Right atrium auricular region (tissue), 2 donors: ENCODE results near the gene EVI5. TPM values are rescaled to one million over a fixed set of nuclear protein-coding genes. Genes with fewer than 3 reads are reported as not detected.
A peak's percentile ranks its signal among the peaks of the same experiment; 100 is the strongest.

Experiments used
- DNase-seq: peaks from one replicate; pipeline ENCODE4 v3.0.0-alpha.2; 2019; ENCODE audit warnings: low spot score
- H3K27ac ChIP-seq, 2 donors: fragments of 200-600 bp; sonication (generic); 1 replicate in 1 of 2; 2 replicates in 1 of 2; pipeline ENCODE4 v1.5.1; 2016 to 2019
- H3K27me3 ChIP-seq, 2 donors: fragments of 200-600 bp; sonication (generic); one replicate each; pipeline versions ENCODE4 v1.5.1 to v1.6.0; 2017 to 2019
- H3K36me3 ChIP-seq: fragments of 200-600 bp; sonication (generic); one replicate; pipeline ENCODE4 v1.5.1; 2016
- H3K4me1 ChIP-seq, 2 donors: fragments of 200-600 bp; sonication (generic); one replicate each; pipeline versions ENCODE4 v1.5.1 to v1.6.0; 2017 to 2019
- H3K4me3 ChIP-seq, 2 donors: fragments of 200-600 bp; sonication (generic); 1 replicate in 1 of 2; 2 replicates in 1 of 2; pipeline ENCODE4 v1.5.1; 2017 to 2019; ENCODE audit warnings: mild to moderate bottlenecking in 1 of 2, moderate library complexity in 1 of 2
- H3K9me3 ChIP-seq, 2 donors: fragments of 200-600 bp; sonication (generic); one replicate each; pipeline ENCODE4 v1.5.1; 2019
- total RNA-seq, 2 donors: library from RNA; depleted of rRNA; stranded (reverse); fragments of >200 nt; gene quantifications; one replicate each; pipeline ENCODE4 v1.1.0, GENCODE V29; 2016
- TF ChIP-seq, protein P1 (sequence below), 2 donors: fragments of 200-600 bp; sonication (generic); IDR thresholded peaks; one replicate each; pipeline ENCODE4 v1.5.1; 2019; ENCODE audit warnings: antibody characterized with exemption in 2 of 2

Gene EVI5
- total RNA-seq, 2 donors from 2014 or later = 26.4 to 41.9 TPM

DNA sequence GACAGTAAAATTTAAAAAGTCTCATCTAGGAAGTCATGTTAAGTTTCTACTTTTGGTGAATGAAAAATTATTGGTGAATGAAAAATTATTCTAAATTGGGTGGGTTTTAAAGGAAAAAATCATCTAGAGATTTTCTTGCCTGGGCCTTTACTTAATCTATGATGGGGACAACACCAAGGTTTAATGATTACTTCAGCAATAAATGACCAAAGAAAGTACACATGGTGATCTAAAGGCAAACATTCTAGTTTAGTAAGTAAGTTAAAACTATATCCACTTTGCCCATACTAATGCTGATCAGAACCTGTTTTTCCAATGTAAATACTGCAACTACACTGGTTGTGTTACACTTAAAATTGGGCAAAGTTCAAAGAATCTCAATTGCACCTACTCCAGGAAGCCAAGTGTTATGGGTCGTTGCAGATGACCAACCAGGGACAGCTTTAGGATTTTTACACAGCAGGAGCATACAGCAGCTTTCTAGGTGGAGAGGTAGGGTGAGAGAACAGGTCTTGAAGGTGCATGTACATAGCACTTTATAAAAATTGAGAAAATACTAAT is 32.3 kb upstream of the EVI5 start:
- DNase-seq = no peak

DNA sequence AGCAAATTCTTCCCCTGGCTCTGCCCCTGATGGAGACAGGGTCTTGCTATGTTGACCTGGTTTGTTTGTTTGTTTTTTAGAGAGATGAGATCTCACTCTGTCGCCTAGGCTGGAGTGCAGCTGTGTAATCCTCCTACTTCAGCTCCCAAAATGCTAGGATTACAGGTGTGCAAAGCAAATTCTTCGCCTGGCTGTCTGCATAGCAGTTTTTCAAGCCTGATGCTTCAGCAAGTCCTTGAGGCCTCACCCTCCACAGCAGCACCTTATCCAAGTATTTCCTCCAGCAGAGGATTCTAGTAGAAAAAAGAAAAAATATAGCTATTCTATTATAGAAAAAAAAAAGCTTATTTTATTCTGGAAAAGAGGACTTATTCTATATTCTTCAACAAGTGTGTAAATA is 31.8 kb upstream of the EVI5 start:
- Histone ChIP-seq H3K36me3 (no peaks in the 10 kb centered on the region), H3K4me3 (no peak overlapping the region)
- TF ChIP-seq, protein P1, sequence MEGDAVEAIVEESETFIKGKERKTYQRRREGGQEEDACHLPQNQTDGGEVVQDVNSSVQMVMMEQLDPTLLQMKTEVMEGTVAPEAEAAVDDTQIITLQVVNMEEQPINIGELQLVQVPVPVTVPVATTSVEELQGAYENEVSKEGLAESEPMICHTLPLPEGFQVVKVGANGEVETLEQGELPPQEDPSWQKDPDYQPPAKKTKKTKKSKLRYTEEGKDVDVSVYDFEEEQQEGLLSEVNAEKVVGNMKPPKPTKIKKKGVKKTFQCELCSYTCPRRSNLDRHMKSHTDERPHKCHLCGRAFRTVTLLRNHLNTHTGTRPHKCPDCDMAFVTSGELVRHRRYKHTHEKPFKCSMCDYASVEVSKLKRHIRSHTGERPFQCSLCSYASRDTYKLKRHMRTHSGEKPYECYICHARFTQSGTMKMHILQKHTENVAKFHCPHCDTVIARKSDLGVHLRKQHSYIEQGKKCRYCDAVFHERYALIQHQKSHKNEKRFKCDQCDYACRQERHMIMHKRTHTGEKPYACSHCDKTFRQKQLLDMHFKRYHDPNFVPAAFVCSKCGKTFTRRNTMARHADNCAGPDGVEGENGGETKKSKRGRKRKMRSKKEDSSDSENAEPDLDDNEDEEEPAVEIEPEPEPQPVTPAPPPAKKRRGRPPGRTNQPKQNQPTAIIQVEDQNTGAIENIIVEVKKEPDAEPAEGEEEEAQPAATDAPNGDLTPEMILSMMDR (IDR thresholded peaks at IDR 0.05) = no peak

More for the DNA sequence above, 32.3 kb upstream of the EVI5 start:
- Histone ChIP-seq H3K9me3 (no peaks in the 10 kb centered on the region), H3K4me3 (no peak overlapping the region), H3K27ac (no peak overlapping the region), H3K4me1 (no peaks in the 10 kb centered on the region), H3K36me3 (no peaks in the 10 kb centered on the region), H3K27me3 (no peaks in the 10 kb centered on the region)
- TF ChIP-seq, protein P1 (IDR thresholded peaks at IDR 0.05) = no peak

DNA sequence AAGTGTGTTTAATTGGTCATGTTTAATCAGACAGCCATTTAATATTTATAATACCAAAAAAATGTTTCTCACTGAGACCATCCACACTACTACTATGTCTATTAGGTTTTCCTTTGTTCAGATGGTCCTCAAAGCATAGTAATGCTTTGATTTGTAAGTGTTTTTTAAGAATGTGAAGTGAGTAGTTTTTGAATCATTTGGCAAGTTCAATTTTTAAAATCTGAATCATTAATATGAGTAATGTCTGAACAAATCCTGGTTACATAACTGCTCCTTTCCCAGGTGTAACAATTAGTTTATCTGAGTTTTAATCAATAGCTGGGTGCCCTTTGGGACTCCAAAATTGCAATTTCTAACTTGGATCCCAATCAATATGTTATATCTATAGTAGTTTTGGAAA is 23.5 kb upstream of the EVI5 start:
- Histone ChIP-seq H3K27ac (no peak overlapping the region), H3K36me3 (no peaks in the 10 kb centered on the region), H3K9me3 (no peaks in the 10 kb centered on the region), H3K27me3 (no peaks in the 10 kb centered on the region), H3K4me1 (peaks cover 0 to 16% of the 10 kb centered on the region in 2 donors), H3K4me3 (no peak overlapping the region)
- TF ChIP-seq, protein P1 (IDR thresholded peaks at IDR 0.05) = no peak
- no peak for DNase-seq

More for the DNA sequence above, 31.8 kb upstream of the EVI5 start:
- H3K4me1 ChIP-seq = no peaks in the 10 kb centered on the region
- H3K27ac ChIP-seq = no peak overlapping the region
- no peak for DNase-seq
- H3K9me3 ChIP-seq = no peaks in the 10 kb centered on the region
- no peaks in the 10 kb centered on the region for H3K27me3 ChIP-seq

DNA sequence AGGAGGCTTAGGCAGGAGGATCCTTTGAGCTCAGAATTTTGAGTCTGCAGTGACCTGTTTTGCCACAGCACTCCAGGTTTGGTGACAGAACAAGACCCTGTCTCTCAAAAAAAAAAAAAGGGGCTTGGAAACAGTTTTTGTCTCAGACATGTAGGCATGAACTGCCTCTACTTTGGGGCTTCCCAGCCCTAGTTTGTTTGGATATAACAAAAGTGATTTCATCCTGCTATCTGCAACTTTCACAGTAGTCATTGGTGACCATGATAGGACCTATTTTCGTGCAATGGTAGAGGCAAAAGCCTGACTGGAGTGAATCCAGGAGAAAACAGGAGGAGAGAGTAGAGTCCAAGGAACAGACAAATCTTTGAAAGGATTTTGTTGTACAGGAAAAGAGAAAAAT is 20.3 kb upstream of the EVI5 start:
- no peak for DNase-seq
- Histone ChIP-seq H3K4me3 (no peak overlapping the region), H3K27ac (peak overlapping the region; percentile 40 to 57), H3K4me1 (peaks cover 0 to 16% of the 10 kb centered on the region in 2 donors), H3K9me3 (no peaks in the 10 kb centered on the region), H3K36me3 (no peaks in the 10 kb centered on the region), H3K27me3 (no peaks in the 10 kb centered on the region)
- TF ChIP-seq, protein P1 (IDR thresholded peaks at IDR 0.05) = no peak

DNA sequence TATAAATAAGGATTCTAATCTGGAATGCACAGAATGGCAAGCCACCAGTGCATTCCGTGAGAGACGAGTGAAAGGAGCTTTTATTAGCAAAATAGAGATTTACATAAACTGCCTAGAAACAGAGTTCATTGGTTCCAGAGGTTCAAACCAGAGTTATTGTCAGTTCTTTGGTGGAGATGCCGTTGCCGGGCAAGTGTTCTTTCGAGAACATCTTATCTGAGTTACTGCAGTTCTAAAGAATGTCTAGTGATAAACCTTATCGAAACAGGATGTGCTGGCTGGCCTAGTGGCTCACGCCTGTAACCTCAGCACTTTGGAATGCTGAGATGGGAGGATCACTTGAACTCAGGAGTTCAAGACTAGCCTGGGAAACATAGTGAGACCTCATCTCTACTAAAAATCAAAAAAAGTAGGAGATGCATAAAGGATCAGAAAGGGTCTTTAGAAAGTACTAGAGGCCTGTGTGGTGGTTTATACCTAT is 19.9 kb upstream of the EVI5 start:
- Histone ChIP-seq H3K27me3 (no peaks in the 10 kb centered on the region), H3K4me3 (no peak overlapping the region), H3K36me3 (no peaks in the 10 kb centered on the region), H3K9me3 (no peaks in the 10 kb centered on the region), H3K27ac (peak overlapping the region; percentile 40 to 57), H3K4me1 (peaks cover 0 to 16% of the 10 kb centered on the region in 2 donors)
- peak; percentile 95 for DNase-seq
- TF ChIP-seq, protein P1 (IDR thresholded peaks at IDR 0.05) = no peak
